RPMI7951 (cell line): ENCODE results near the gene NXNL1. TPM values are rescaled to one million over a fixed set of nuclear protein-coding genes. Genes with fewer than 3 reads are reported as not detected.
A peak's percentile ranks its signal among the peaks of the same experiment; 100 is the strongest.

Experiments
- DNase-seq: peaks from one replicate; pipeline ENCODE4 v3.0.0-alpha.2; 2012; ENCODE audit warnings: low read depth
- total RNA-seq: library from RNA; depleted of rRNA; stranded (reverse); fragments of >200 nt; shearing (Covaris generic); gene quantifications from 2 replicates; pipeline ENCODE4 v1.2.3, GENCODE V29; 2014; rRNA removed

Gene NXNL1
- total RNA-seq, 1 experiment from 2014 or later, result not detected

GRCh38 chr19:17419621-17420474, 40.9 kb downstream of the NXNL1 start, which contains the start of gene MVB12A:
Gene MVB12A, plus strand, starts transcription at chr19:17420047. Its CDS starts 89 bp downstream, at chr19:17420136.
- peak; percentile 99 for DNase-seq

GRCh38 chr19:17419154-17419620, 41.5 kb downstream of the NXNL1 start:
- DNase-seq, result no peak

GRCh38 chr19:17418710-17419109, 42.0 kb downstream of the NXNL1 start:
- DNase-seq, result no peak

- DNase-seq, result no peak
Measured at GRCh38 chr19:17415121-17415520, 45.6 kb downstream of the NXNL1 start.

GRCh38 chr19:17414097-17414496, 46.6 kb downstream of the NXNL1 start:
- DNase-seq, result no peak

- no peak for DNase-seq
Measured at GRCh38 chr19:17411801-17412200, 48.9 kb downstream of the NXNL1 start.

- no peak for DNase-seq
Measured at GRCh38 chr19:17409990-17410389, 50.7 kb downstream of the NXNL1 start.

- DNase-seq, result no peak
Measured at GRCh38 chr19:17406887-17407196, 53.9 kb downstream of the NXNL1 start.

GRCh38 chr19:17406046-17406886, 54.5 kb downstream of the NXNL1 start:
- DNase-seq, result peak; percentile 93

Other genes starting within 250 kb of the NXNL1 start
- 38.6 and 40.6 TPM in 2 replicates for gene USE1, start 245.6 kb downstream of the NXNL1 start, total RNA-seq
- gene OCEL1, start 234.7 kb downstream of the NXNL1 start, total RNA-seq, result 5.1 and 8.1 TPM in 2 replicates
- gene NR2F6, start 215.0 kb downstream of the NXNL1 start, total RNA-seq, result 29.8 and 43.4 TPM in 2 replicates
- gene USHBP1, start 196.2 kb downstream of the NXNL1 start, total RNA-seq, result not detected in 2 replicates
- gene BABAM1, start 193.5 kb downstream of the NXNL1 start, total RNA-seq, result 132 and 133 TPM in 2 replicates
- gene ANKLE1, start 179.0 kb downstream of the NXNL1 start, total RNA-seq, result 1.2 and 1.3 TPM in 2 replicates
- 16.5 and 17.9 TPM in 2 replicates for gene ABHD8, start 157.5 kb downstream of the NXNL1 start, total RNA-seq
- 77.3 and 79.5 TPM in 2 replicates for gene MRPL34, start 155.1 kb downstream of the NXNL1 start, total RNA-seq
- gene DDA1, start 151.4 kb downstream of the NXNL1 start, total RNA-seq, result 20.2 and 25.9 TPM in 2 replicates
- gene ANO8, start 126.1 kb downstream of the NXNL1 start, total RNA-seq, result 2.9 and 3.7 TPM in 2 replicates
- gene GTPBP3, start 123.4 kb downstream of the NXNL1 start, total RNA-seq, result 15.4 and 17.7 TPM in 2 replicates
- gene PLVAP, start 83.6 kb downstream of the NXNL1 start, total RNA-seq, result not detected in 2 replicates
- gene CCDC194, start 66.7 kb downstream of the NXNL1 start, total RNA-seq, result not detected in 2 replicates
- gene BST2, start 55.3 kb downstream of the NXNL1 start, total RNA-seq, result 46.1 and 65.6 TPM in 2 replicates
- gene MVB12A, start 40.9 kb downstream of the NXNL1 start, total RNA-seq, result 123 and 164 TPM in 2 replicates
- gene TMEM221, start 12.3 kb downstream of the NXNL1 start, total RNA-seq, result not detected in 2 replicates
- gene SLC27A1, start 9.6 kb upstream of the NXNL1 start, total RNA-seq, result 7.9 and 8.7 TPM in 2 replicates
- gene PGLS, start 50.7 kb upstream of the NXNL1 start, total RNA-seq, result 52.7 and 66.8 TPM in 2 replicates
- 90.8 and 101 TPM in 2 replicates for gene COLGALT1, start 94.7 kb upstream of the NXNL1 start, total RNA-seq
- 0.10 and 0.12 TPM in 2 replicates for gene UNC13A, start 227.4 kb upstream of the NXNL1 start, total RNA-seq